H1 (cell line): ENCODE data around the gene RPTOR. TPM values are rescaled to one million over a fixed set of nuclear protein-coding genes. Genes with fewer than 3 reads are reported as not detected.

Experiments
- CTCF ChIA-PET: fragments of 300-600 bp; sonication (Branson Sonifier 250); formaldehyde crosslinking; loops from one replicate; lab custom pipeline; 2021; ENCODE audit not compliant: partially characterized antibody; lab: Charles Lee
- POLR2A ChIA-PET: fragments of 300-600 bp; sonication (Branson Sonifier 250); formaldehyde crosslinking; loops from one replicate; lab custom pipeline; 2021; ENCODE audit warnings: inconsistent platforms; ENCODE audit not compliant: partially characterized antibody; lab: Charles Lee
- DNase-seq, 2 experiments: peaks; one replicate each; pipeline versions ENCODE4 v3.0.0 to v3.0.0-alpha.2; 2010 to 2022; ENCODE audit warnings: low spot score in 2 of 2, low read depth in 1 of 2, mixed read lengths in 1 of 2
- FAIRE-seq: peaks from 2 replicates; lab custom pipeline; 2011; peaks lifted over from hg19 to GRCh38; lab: Jason Lieb, UNC
- H2AFZ ChIP-seq: 2 replicates; pipeline ENCODE4 v1.8.1; 2012; ENCODE audit warnings: low read length, inconsistent platforms
- H2AK5ac ChIP-seq: 2 replicates; pipeline ENCODE4 v1.6.1; 2013; ENCODE audit warnings: low read depth, low read length
- H2BK120ac ChIP-seq: replicated peaks from 2 replicates; pipeline ENCODE3; 2013; ENCODE audit warnings: low read depth, low read length, inconsistent platforms
- H2BK12ac ChIP-seq: 2 replicates; pipeline ENCODE4 v1.6.1; 2013; ENCODE audit warnings: low read depth, low read length
- H2BK15ac ChIP-seq: 2 replicates; pipeline ENCODE4 v1.6.1; 2013; ENCODE audit warnings: low read length
- H2BK20ac ChIP-seq: 2 replicates; pipeline ENCODE4 v1.6.1; 2013; ENCODE audit warnings: low read length
- H2BK5ac ChIP-seq: 2 replicates; pipeline ENCODE4 v1.6.1; 2013; ENCODE audit warnings: low read depth, low read length
- H3K14ac ChIP-seq: 2 replicates; pipeline ENCODE4 v1.6.1; 2013; ENCODE audit warnings: inconsistent platforms; ENCODE audit not compliant: insufficient read length
- H3K18ac ChIP-seq: 2 replicates; pipeline ENCODE4 v1.6.1; 2013; ENCODE audit warnings: low read length; ENCODE audit errors: extremely low read depth
- H3K23ac ChIP-seq: 2 replicates; pipeline ENCODE4 v1.6.1; 2013; ENCODE audit warnings: inconsistent platforms; ENCODE audit not compliant: insufficient read length
- H3K23me2 ChIP-seq: 2 replicates; pipeline ENCODE4 v1.6.1; 2013; ENCODE audit warnings: low read depth, low read length
- H3K27ac ChIP-seq: 2 replicates; pipeline ENCODE4 v1.6.1; 2011; ENCODE audit warnings: low read depth, low read length, inconsistent platforms
- H3K27me3 ChIP-seq, 4 experiments: replicated peaks in 1 of 4; 1 replicate in 1 of 4; 2 replicates in 3 of 4; pipeline versions ENCODE4 v1.6.1 to v1.8.1; 2011 to 2013; ENCODE audit warnings: low read length in 3 of 4, mild to moderate bottlenecking in 3 of 4, inconsistent platforms in 2 of 4, mixed read lengths in 2 of 4, moderate library complexity in 1 of 4; ENCODE audit not compliant: control insufficient read depth in 3 of 4, insufficient read depth in 3 of 4; ENCODE audit errors: extremely low read depth in 1 of 4
- H3K36me3 ChIP-seq, 4 experiments: 2 replicates each; pipeline versions ENCODE4 v1.6.1 to v1.8.1; 2011 to 2013; ENCODE audit warnings: mild to moderate bottlenecking in 4 of 4, low read length in 3 of 4, moderate library complexity in 2 of 4, control low read depth in 1 of 4, inconsistent platforms in 1 of 4; ENCODE audit not compliant: insufficient read depth in 4 of 4, control insufficient read depth in 2 of 4
- H3K4ac ChIP-seq: replicated peaks from 2 replicates; pipeline ENCODE3; 2013; ENCODE audit warnings: low read length, low read depth, mixed read lengths, inconsistent platforms; ENCODE audit not compliant: insufficient read length
- H3K4me1 ChIP-seq, 4 experiments: replicated peaks in 1 of 4; 1 replicate in 1 of 4; 2 replicates in 3 of 4; pipeline versions ENCODE4 v1.6.1 to v1.8.1; 2011 to 2013; ENCODE audit warnings: low read length in 3 of 4, inconsistent platforms in 2 of 4, mixed read lengths in 1 of 4; ENCODE audit not compliant: insufficient read depth in 4 of 4, control insufficient read depth in 3 of 4
- H3K4me2 ChIP-seq, 2 experiments: 2 replicates each; pipeline versions ENCODE4 v1.6.1 to v1.8.1; 2011 to 2013; ENCODE audit warnings: low read depth in 2 of 2, low read length in 2 of 2, control low read depth in 1 of 2, inconsistent platforms in 1 of 2, mild to moderate bottlenecking in 1 of 2; ENCODE audit not compliant: insufficient read depth in 1 of 2
- H3K4me3 ChIP-seq, 4 experiments: fragments of 200-600, 300-600 bp in 1 of 4; sonication (generic), shearing (Covaris generic), sonication (Bioruptor Twin) in 1 of 4; 2 replicates each; pipeline versions ENCODE4 v1.5.1 to v1.8.1; 2011 to 2016; ENCODE audit warnings: low read length in 4 of 4, low read depth in 3 of 4, control low read depth in 2 of 4, inconsistent platforms in 2 of 4, mild to moderate bottlenecking in 2 of 4, mixed read lengths in 1 of 4, moderate library complexity in 1 of 4; ENCODE audit not compliant: insufficient read depth in 2 of 4; ENCODE audit errors: extremely low read depth in 1 of 4
- H3K56ac ChIP-seq: replicated peaks from 2 replicates; pipeline ENCODE3; 2013; ENCODE audit warnings: low read depth, mild to moderate bottlenecking, mixed read lengths, low read length, inconsistent platforms; ENCODE audit not compliant: insufficient read length
- H3K79me1 ChIP-seq: 2 replicates; pipeline ENCODE4 v1.6.1; 2013; ENCODE audit warnings: low read depth, low read length, control low read depth
- H3K79me2 ChIP-seq, 2 experiments: 2 replicates each; pipeline versions ENCODE4 v1.6.1 to v1.8.1; 2012 to 2013; ENCODE audit warnings: low read length in 2 of 2, mild to moderate bottlenecking in 2 of 2, inconsistent platforms in 1 of 2; ENCODE audit not compliant: insufficient read depth in 2 of 2, control insufficient read depth in 1 of 2
- H3K9ac ChIP-seq, 4 experiments: replicated peaks in 1 of 4; 1 replicate in 1 of 4; 2 replicates in 3 of 4; pipeline versions ENCODE4 v1.6.1 to v1.8.1; 2011 to 2013; ENCODE audit warnings: low read depth in 3 of 4, low read length in 3 of 4, control low read depth in 2 of 4, mild to moderate bottlenecking in 2 of 4, moderate library complexity in 2 of 4, inconsistent platforms in 1 of 4; ENCODE audit errors: extremely low read depth in 1 of 4
- H3K9me3 ChIP-seq, 2 experiments: 2 replicates each; pipeline versions ENCODE4 v1.6.1 to v1.8.1; 2012 to 2013; ENCODE audit warnings: mild to moderate bottlenecking in 2 of 2, moderate library complexity in 2 of 2, control low read depth in 1 of 2, inconsistent platforms in 1 of 2, low read depth in 1 of 2, low read length in 1 of 2, mixed read lengths in 1 of 2; ENCODE audit not compliant: insufficient read depth in 2 of 2
- H4K20me1 ChIP-seq, 2 experiments: replicated peaks in 1 of 2; 2 replicates each; pipeline versions ENCODE3 to v1.8.1; 2011 to 2013; ENCODE audit warnings: inconsistent platforms in 2 of 2, low read length in 2 of 2, mild to moderate bottlenecking in 1 of 2; ENCODE audit not compliant: insufficient read depth in 2 of 2, control insufficient read depth in 1 of 2
- H4K5ac ChIP-seq: 2 replicates; pipeline ENCODE4 v1.6.1; 2013; ENCODE audit warnings: low read length, low read depth, mixed read lengths, inconsistent platforms; ENCODE audit not compliant: insufficient read length
- H4K8ac ChIP-seq: 2 replicates; pipeline ENCODE4 v1.8.0; 2013; ENCODE audit warnings: mild to moderate bottlenecking, moderate library complexity, low read length, inconsistent platforms; ENCODE audit not compliant: insufficient read depth; ENCODE audit errors: extremely low read depth
- H4K91ac ChIP-seq: replicated peaks from 2 replicates; pipeline ENCODE3; 2013; ENCODE audit warnings: low read length, mixed read lengths, inconsistent platforms; ENCODE audit not compliant: insufficient read length
- SP1 ChIP-seq: IDR thresholded peaks from 2 replicates; pipeline ENCODE4 v1.6.1; 2011; ENCODE audit warnings: low read depth, low read length
- ZNF274 ChIP-seq: IDR thresholded peaks from 2 replicates; pipeline ENCODE4 v1.7.0; 2012; ENCODE audit warnings: low read length, borderline replicate concordance; ENCODE audit errors: extremely low read depth
- WGBS, 2 experiments: shearing (Covaris generic) in 1 of 2; methylation state at CpG; one replicate each; pipeline versions ENCODE4 v1.1.6 to v1.1.7; 2013 to 2015; ENCODE audit warnings: low lambda C conversion rate in 2 of 2, mixed read lengths in 2 of 2, inconsistent platforms in 1 of 2, low coverage in 1 of 2, missing lambda C conversion rate in 1 of 2; ENCODE audit not compliant: insufficient replicate concordance in 2 of 2, insufficient coverage in 1 of 2, insufficient read length in 1 of 2; ENCODE audit errors: extremely low coverage in 1 of 2, missing lambda C conversion rate in 1 of 2; 5-methylcytosine and 5-hydroxymethylcytosine counted together
- polyA plus RNA-seq, 7 experiments: library from polyadenylated mRNA; depleted of rRNA in 3 of 7; stranded (reverse) in 5 of 7; unstranded in 2 of 7; fragments of >200 nt in 5 of 7; fragments of 200-250 nt in 2 of 7; gene quantifications; 1 replicate in 5 of 7; 2 replicates in 1 of 7; 4 replicates in 1 of 7; pipeline versions ENCODE4 v1.2.1 to v1.2.3, GENCODE V29; 2011 to 2013; ENCODE audit warnings: missing spikeins in 2 of 7, mixed read lengths in 2 of 7
- total RNA-seq: library from RNA; stranded (reverse); fragmentation: NEBNext Ultra II Directional; extraction: Animal tissue kit (Norgen Biotek cat#: 25700); gene quantifications from 2 replicates; pipeline ENCODE4 v1.2.1, GENCODE V29; 2021

RPTOR gene
- total and polyA plus RNA-seq, 2 of the 8 experiments (the other 6 are each of a cell fraction or from before 2014, with no cell fraction given): 6.9 to 28.7 TPM

DNA sequence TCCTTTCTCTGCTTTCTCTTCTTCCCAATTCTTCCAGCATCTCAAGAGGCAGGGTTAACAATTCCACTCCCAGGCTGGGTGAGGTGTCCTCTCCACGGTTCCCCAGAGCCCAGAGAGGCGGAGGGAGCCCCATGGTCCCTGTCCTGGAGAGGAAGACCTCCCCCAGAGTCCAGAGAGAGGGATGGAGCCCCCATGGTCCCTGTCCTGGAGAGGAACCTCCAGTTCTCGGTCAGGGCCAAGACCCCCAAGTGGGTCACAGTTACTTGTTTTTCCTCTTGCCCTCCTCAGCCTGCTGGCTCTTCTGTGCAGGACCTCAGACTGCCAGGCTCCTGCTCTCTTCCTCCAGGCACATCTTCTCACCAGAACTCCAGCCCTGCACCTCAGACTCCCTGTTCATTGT, 135.2 kb downstream of the RPTOR start:
- H2BK5ac ChIP-seq: peak overlapping the region; percentile 21; the same call in 1 of the 2 replicates
- no peak overlapping the region for H3K14ac ChIP-seq
- H3K56ac ChIP-seq: no peak overlapping the region
- no peak overlapping the region for H2BK15ac ChIP-seq
- H3K4me1 ChIP-seq: peaks cover 0 to 10% (median 5%) of the 10 kb centered on the region in 4 experiments; a peak in 4 of 7 replicates
- H3K27me3 ChIP-seq: no peaks in the 10 kb centered on the region
- no peak overlapping the region for H3K4ac ChIP-seq
- H3K18ac ChIP-seq: 0 out of 2 replicates have a peak overlapping the region, but pooled peaks have one; percentile 51
- no peak overlapping the region for H3K4me2 ChIP-seq
- H3K27ac ChIP-seq: no peak overlapping the region
- H2BK12ac ChIP-seq: no peak overlapping the region
- no peak overlapping the region for H2AFZ ChIP-seq
- no peak overlapping the region for H2BK120ac ChIP-seq
- H3K9me3 ChIP-seq: no peaks in the 10 kb centered on the region
- DNase-seq (no peak), FAIRE-seq (no peak)
- no peak overlapping the region for H3K23ac ChIP-seq
- peaks cover 7% of the 10 kb centered on the region; the same call in 1 of the 2 replicates for H3K79me1 ChIP-seq
- 90% methylated on average over 3 of the region's 3 CpGs; no CpG with 5 or more reads in 1 of the 2 experiments for WGBS, 2 experiments
- H4K8ac ChIP-seq: no peak overlapping the region
- H3K9ac ChIP-seq: no peak overlapping the region
- ChIA-PET CTCF (interaction anchor here (0.8 kb wide), 1 partner anchor 19 kb away, joined by 4 read pairs; no protein-coding TSS in a partner anchor), POLR2A (interaction anchor here (1.0 to 1.2 kb wide), 2 partner anchors 16 to 178 kb away, joined by 3 read pairs; no protein-coding TSS in a partner anchor)
- H3K36me3 ChIP-seq: no peaks in the 10 kb centered on the region
- no peaks in the 10 kb centered on the region for H3K23me2 ChIP-seq
- H4K20me1 ChIP-seq: peaks cover 0 to 3% of the 10 kb centered on the region in 2 experiments
- no peak overlapping the region for H4K91ac ChIP-seq
- no peak overlapping the region for H3K4me3 ChIP-seq
- no peak overlapping the region for H4K5ac ChIP-seq
- H3K79me2 ChIP-seq: peaks cover 0 to 19% of the 10 kb centered on the region in 2 experiments; a peak in 1 of 4 replicates
- 0 out of 2 replicates have a peak overlapping the region, but pooled peaks have one; percentile 26 for H2AK5ac ChIP-seq
- H2BK20ac ChIP-seq: no peak overlapping the region
- TF ChIP-seq SP1 (no peak), ZNF274 (no peak)
